K562 (cell line): Measurements from ENCODE around the gene ST8SIA4. TPM values are rescaled to one million over a fixed set of nuclear protein-coding genes. Genes with fewer than 3 reads are reported as not detected.

Source experiments
- ATAC-seq: fragments of 200-7000 bp; cut with Tn5 transposase; 3 replicates; pipeline ENCODE4 v1.9.1; 2020; ENCODE audit warnings: moderate library complexity
- BruUV-seq: library from RNA; stranded (reverse); fragments of 400-500 nt; replicated peaks from 2 replicates; lab custom pipeline; 2021; lab: Mats Ljungman, UMichigan
- CTCF ChIA-PET: fragments of 300-600 bp; formaldehyde crosslinking; extraction: SDS; loops from one replicate; lab custom pipeline; 2021; ENCODE audit warnings: low intra/inter-chr PET ratio; lab: Yijun Ruan, JAX
- POLR2A ChIA-PET: fragments of 300-600, 350-650 bp; sonication (Branson Sonifier 250); formaldehyde crosslinking; extraction: SDS; loops from one replicate; lab custom pipeline; 2021; ENCODE audit warnings: antibody characterized with exemption, inconsistent platforms; lab: Yijun Ruan, JAX
- DNase-seq, 4 experiments: peaks; one replicate each; pipeline versions ENCODE4 v3.0.0 to v3.0.0-alpha.2; 2011 to 2018; ENCODE audit warnings: low spot score in 3 of 4, mixed read lengths in 3 of 4; ENCODE audit errors: extremely low read depth in 1 of 4
- FAIRE-seq: peaks from 2 replicates; lab custom pipeline; 2011; peaks lifted over from hg19 to GRCh38; lab: Jason Lieb, UNC
- H2AFZ ChIP-seq: 2 replicates; pipeline ENCODE4 v1.6.0; 2011; ENCODE audit warnings: low read depth, low read length, control low read depth, inconsistent platforms
- H3K27ac ChIP-seq: fragments of 200-600 bp; 3 replicates; pipeline ENCODE4 v1.8.0; 2011; ENCODE audit warnings: low read depth, mild to moderate bottlenecking, control low read depth, inconsistent platforms, low read length, moderate library complexity, mixed read lengths; ENCODE audit errors: extremely low read depth
- H3K27me3 ChIP-seq, 2 experiments: fragments of 300-600 bp in 1 of 2; 2 replicates in 1 of 2; 3 replicates in 1 of 2; pipeline versions ENCODE4 v1.6.0 to v1.8.0; 2011; ENCODE audit warnings: inconsistent platforms in 2 of 2, low read length in 2 of 2, mild to moderate bottlenecking in 1 of 2, mixed read lengths in 1 of 2, moderate library complexity in 1 of 2; ENCODE audit not compliant: control insufficient read depth in 2 of 2, insufficient read depth in 2 of 2
- H3K36me3 ChIP-seq: fragments of 300-600 bp; 3 replicates; pipeline ENCODE4 v1.8.0; 2011; ENCODE audit warnings: mild to moderate bottlenecking, low read length, inconsistent platforms; ENCODE audit not compliant: control insufficient read depth, insufficient read depth
- H3K4me1 ChIP-seq, 2 experiments: fragments of 200-600 bp in 1 of 2; replicated peaks in 1 of 2; 2 replicates in 1 of 2; 3 replicates in 1 of 2; pipeline versions ENCODE4 v1.5.1 to v1.8.0; 2011; ENCODE audit warnings: inconsistent platforms in 2 of 2, low read length in 2 of 2, mild to moderate bottlenecking in 1 of 2, mixed read lengths in 1 of 2, moderate library complexity in 1 of 2; ENCODE audit not compliant: control insufficient read depth in 2 of 2, insufficient read depth in 2 of 2
- H3K4me2 ChIP-seq: 2 replicates; pipeline ENCODE4 v1.6.1; 2011; ENCODE audit warnings: low read length, control low read depth, inconsistent platforms, mixed read lengths; ENCODE audit not compliant: insufficient read depth
- H3K4me3 ChIP-seq: fragments of 200-600 bp; sonication (generic), shearing (Covaris generic); 2 replicates; pipeline ENCODE4 v1.5.1; 2016; ENCODE audit warnings: control low read depth, inconsistent platforms
- H3K79me2 ChIP-seq: fragments of 200-600 bp; 3 replicates; pipeline ENCODE4 v1.8.0; 2011; ENCODE audit warnings: low read length, inconsistent platforms; ENCODE audit not compliant: control insufficient read depth, insufficient read depth
- H3K9ac ChIP-seq, 2 experiments: 2 replicates each; pipeline versions ENCODE4 v1.6.0 to v1.6.1; 2011; ENCODE audit warnings: low read depth in 2 of 2, low read length in 2 of 2, control low read depth in 1 of 2, inconsistent platforms in 1 of 2, mild to moderate bottlenecking in 1 of 2, mixed read lengths in 1 of 2; ENCODE audit not compliant: insufficient read depth in 1 of 2
- H3K9me1 ChIP-seq: one replicate; pipeline ENCODE4 v1.6.0; 2011; ENCODE audit warnings: inconsistent platforms, mild to moderate bottlenecking, low read length, moderate library complexity; ENCODE audit not compliant: control insufficient read depth, insufficient read depth
- H3K9me3 ChIP-seq: replicated peaks from 2 replicates; pipeline ENCODE4 v1.5.1; 2011; ENCODE audit warnings: low read depth, low read length, inconsistent platforms; ENCODE audit not compliant: control insufficient read depth, insufficient read depth
- H4K20me1 ChIP-seq: replicated peaks from 2 replicates; pipeline ENCODE4 v1.6.1; 2011; ENCODE audit warnings: low read length, inconsistent platforms, mixed read lengths; ENCODE audit not compliant: control insufficient read depth, insufficient read depth
- FOXJ2 ChIP-seq: fragments of 200-800 bp; sonication (Bioruptor generic); IDR thresholded peaks from 2 replicates; pipeline ENCODE4 v1.6.1; 2016; ENCODE audit warnings: missing genetic modification characterization, missing compliant biosample characterization
- KDM1A ChIP-seq, 2 experiments: fragments of 450-650 bp; IDR thresholded peaks; 2 replicates each; pipeline ENCODE4 v1.6.1; 2016; ENCODE audit warnings: mild to moderate bottlenecking in 2 of 2
- PHTF2 ChIP-seq: fragments of 250-450 bp; sonication (Bioruptor Pico); IDR thresholded peaks from 2 replicates; pipeline ENCODE4 v1.5.0; 2021; ENCODE audit warnings: mild to moderate bottlenecking
- RFX7 ChIP-seq: fragments of 250-450 bp; sonication (Bioruptor Pico); IDR thresholded peaks from 2 replicates; pipeline ENCODE4 v1.5.1; 2021; ENCODE audit warnings: mild to moderate bottlenecking
- TOE1 ChIP-seq, 2 experiments: fragments of 450-650 bp in 1 of 2; sonication (generic) in 1 of 2; formaldehyde crosslinking in 1 of 2; IDR thresholded peaks; 2 replicates each; pipeline versions ENCODE4 v1.7.1 to v1.8.0; 2016 to 2022; ENCODE audit warnings: borderline replicate concordance in 2 of 2, mild to moderate bottlenecking in 2 of 2, antibody characterized with exemption in 1 of 2, inconsistent platforms in 1 of 2, low read depth in 1 of 2, missing genetic modification reagents in 1 of 2, moderate library complexity in 1 of 2
- U2AF2 ChIP-seq: fragments of 200-400 bp; formaldehyde crosslinking; optimal IDR thresholded peaks from 2 replicates; pipeline ENCODE3; 2017; ENCODE audit warnings: low read depth, mild to moderate bottlenecking, low read length
- ZKSCAN8 ChIP-seq: fragments of 200-800 bp; sonication (Bioruptor generic); IDR thresholded peaks from 2 replicates; pipeline ENCODE4 v1.6.1; 2016; ENCODE audit warnings: missing genetic modification characterization, missing compliant biosample characterization
- ZNF263 ChIP-seq: sonication (generic); formaldehyde crosslinking; IDR thresholded peaks from 2 replicates; pipeline ENCODE4 v1.8.0; 2022; ENCODE audit warnings: mild to moderate bottlenecking, missing genetic modification reagents, borderline replicate concordance
- WGBS: fragments of 100-300 bp; shearing (Covaris generic); methylation state at CpG from one replicate; pipeline ENCODE4 v1.1.6; 2016; ENCODE audit warnings: low coverage, mixed read lengths; ENCODE audit not compliant: insufficient coverage; ENCODE audit errors: missing lambda C conversion rate; 5-methylcytosine and 5-hydroxymethylcytosine counted together
- in situ Hi-C: fragments of 300-500 bp; cut with MboI; formaldehyde crosslinking; loops from 4 replicates; pipeline ENCODE4 v1.15.0; 2018; ENCODE audit warnings: inconsistent platforms, mixed read lengths
- intact Hi-C: fragments of 100-400 bp; cut with micrococcal nuclease; formaldehyde crosslinking; loops from 2 replicates; pipeline ENCODE4 v1.14.2; 2022
- polyA plus RNA-seq, 8 experiments: library from polyadenylated mRNA; depleted of rRNA in 4 of 8; stranded (reverse) in 5 of 8; unstranded in 3 of 8; fragments of >200 nt; fragmentation: Nextera tagmentation in 2 of 8; fragmentation: Illumina TruSeq in 1 of 8; extraction: Ambion mirVana in 2 of 8; extraction: Trizol in 1 of 8; gene quantifications; 2 replicates each; pipeline versions ENCODE4 v1.2.1 to v1.2.3, GENCODE V29; 2011 to 2014; ENCODE audit warnings: inconsistent platforms in 1 of 8, missing spikeins in 1 of 8
- total RNA-seq, 7 experiments: library from RNA; depleted of rRNA in 6 of 7; stranded (reverse); fragments of >200 nt in 6 of 7; fragmentation: Illumina TruSeq in 2 of 7; extraction: Trizol in 2 of 7; gene quantifications; 2 replicates each; pipeline versions ENCODE4 v1.2.1 to v1.2.3, GENCODE V29; 2011 to 2021; ENCODE audit warnings: low replicate concordance in 1 of 7

Gene ST8SIA4
- total and polyA plus RNA-seq, 9 of the 15 experiments (the other 6 are each of a cell fraction or from before 2014, with no cell fraction given) = 0.22 to 2.0 (median 0.54) TPM

GRCh38 chr5:100772006-100772405, 131.1 kb downstream of the ST8SIA4 start:
- TF ChIP-seq ZNF263 = no peak
- no peak for TF ChIP-seq TOE1 (IDR thresholded peaks at IDR 0.05; ENCODE audit: borderline replicate concordance)
- TF ChIP-seq TOE1 (CRISPR knock-in tag; IDR thresholded peaks at IDR 0.05; ENCODE audit: borderline replicate concordance, low read depth) = no peak
- TF ChIP-seq PHTF2 (CRISPR knock-in tag) = no peak
- no peak for TF ChIP-seq U2AF2
- TF ChIP-seq RFX7 (CRISPR knock-in tag) = no peak
- TF ChIP-seq, all 486 proteins: peak for 0
- DNase-seq = no peak
- H2AFZ ChIP-seq = no peak overlapping the region

GRCh38 chr5:100771181-100771580, 131.9 kb downstream of the ST8SIA4 start:
- H3K4me2 ChIP-seq = no peak overlapping the region
- ChIA-PET CTCF (no interaction called here), POLR2A (no interaction called here)
- H3K27ac ChIP-seq = no peak overlapping the region
- no peak overlapping the region for H2AFZ ChIP-seq
- in situ Hi-C loops (no loop called here), intact Hi-C loops (loop anchor here (10.0 kb wide), 1 partner anchor 146 kb away; no protein-coding TSS in a partner anchor)
- H3K79me2 ChIP-seq = no peaks in the 10 kb centered on the region
- 5% methylated on average over 2 of the region's 2 CpGs for WGBS
- ATAC-seq = no peak
- DNase-seq = no peak
- H4K20me1 ChIP-seq = no peaks in the 10 kb centered on the region
- H3K4me3 ChIP-seq = no peak overlapping the region
- H3K9ac ChIP-seq = no peak overlapping the region
- TF ChIP-seq KDM1A (IDR thresholded peaks at IDR 0.05) (no peak), ZKSCAN8 (CRISPR knock-in tag) (no peak), FOXJ2 (tag) (no peak)
- H3K36me3 ChIP-seq = no peaks in the 10 kb centered on the region
- H3K9me3 ChIP-seq = no peaks in the 10 kb centered on the region
- no peaks in the 10 kb centered on the region for H3K27me3 ChIP-seq
- BruUV-seq = no TSS peak
- FAIRE-seq = no peak
- H3K9me1 ChIP-seq = no peaks in the 10 kb centered on the region
- no peaks in the 10 kb centered on the region for H3K4me1 ChIP-seq

More at GRCh38 chr5:100772006-100772405, 131.1 kb downstream of the ST8SIA4 start:
- no TSS peak for BruUV-seq
- ChIA-PET CTCF (no interaction called here), POLR2A (interaction anchor here (0.6 kb wide), 2 partner anchors 13 to 24 kb away, joined by 3 read pairs; no protein-coding TSS in a partner anchor)
- Histone ChIP-seq H3K4me1 (no peaks in the 10 kb centered on the region), H3K79me2 (no peaks in the 10 kb centered on the region), H3K9me1 (no peaks in the 10 kb centered on the region), H4K20me1 (no peaks in the 10 kb centered on the region), H3K9ac (no peak overlapping the region), H3K4me3 (no peak overlapping the region), H3K4me2 (no peak overlapping the region), H3K27me3 (no peaks in the 10 kb centered on the region), H3K9me3 (no peaks in the 10 kb centered on the region), H3K27ac (no peak overlapping the region), H3K36me3 (no peaks in the 10 kb centered on the region)
- ATAC-seq (no peak), FAIRE-seq (no peak)
- in situ Hi-C loops = no loop called here
- intact Hi-C loops = loop anchor here (10.0 kb wide), 1 partner anchor 147 kb away; no protein-coding TSS in a partner anchor
- WGBS = 0% methylated on average over 3 of the region's 3 CpGs
